Measurements from ENCODE around the gene LIF.

GRCh38 chr22:30252411-30253204 is 6.0 kb upstream of the LIF start:
- TF ChIP-seq RAD21 (IDR thresholded peaks at IDR 0.05; ENCODE audit: low read length) (no peak), POLR2A (IDR thresholded peaks at IDR 0.05; ENCODE audit: low read depth, low read length) (peak; percentile 7; the same call in 1 of the 2 replicates), SMC3 (IDR thresholded peaks at IDR 0.05; ENCODE audit: low read depth, low read length) (no peak), USF2 (IDR thresholded peaks at IDR 0.05; ENCODE audit: low read depth, low read length) (no peak), CEBPB (IDR thresholded peaks at IDR 0.05; ENCODE audit: low read depth, low read length) (no peak), ELK1 (IDR thresholded peaks at IDR 0.05; ENCODE audit: borderline replicate concordance, low read depth, low read length) (no peak), RCOR1 (IDR thresholded peaks at IDR 0.05; ENCODE audit: insufficient replicate concordance, low read length) (no peak), RFX5 (IDR thresholded peaks at IDR 0.05; ENCODE audit: low read depth, low read length) (no peak), MXI1 (IDR thresholded peaks at IDR 0.05; ENCODE audit: borderline replicate concordance, low read depth, low read length) (no peak), CHD1 (IDR thresholded peaks at IDR 0.05; ENCODE audit: low read depth, low read length) (no peak), MAZ (IDR thresholded peaks at IDR 0.05; ENCODE audit: borderline replicate concordance, low read depth, low read length) (no peak), FOS (IDR thresholded peaks at IDR 0.05; ENCODE audit: low read depth, low read length) (no peak)
- TF ChIP-seq, protein P1, sequence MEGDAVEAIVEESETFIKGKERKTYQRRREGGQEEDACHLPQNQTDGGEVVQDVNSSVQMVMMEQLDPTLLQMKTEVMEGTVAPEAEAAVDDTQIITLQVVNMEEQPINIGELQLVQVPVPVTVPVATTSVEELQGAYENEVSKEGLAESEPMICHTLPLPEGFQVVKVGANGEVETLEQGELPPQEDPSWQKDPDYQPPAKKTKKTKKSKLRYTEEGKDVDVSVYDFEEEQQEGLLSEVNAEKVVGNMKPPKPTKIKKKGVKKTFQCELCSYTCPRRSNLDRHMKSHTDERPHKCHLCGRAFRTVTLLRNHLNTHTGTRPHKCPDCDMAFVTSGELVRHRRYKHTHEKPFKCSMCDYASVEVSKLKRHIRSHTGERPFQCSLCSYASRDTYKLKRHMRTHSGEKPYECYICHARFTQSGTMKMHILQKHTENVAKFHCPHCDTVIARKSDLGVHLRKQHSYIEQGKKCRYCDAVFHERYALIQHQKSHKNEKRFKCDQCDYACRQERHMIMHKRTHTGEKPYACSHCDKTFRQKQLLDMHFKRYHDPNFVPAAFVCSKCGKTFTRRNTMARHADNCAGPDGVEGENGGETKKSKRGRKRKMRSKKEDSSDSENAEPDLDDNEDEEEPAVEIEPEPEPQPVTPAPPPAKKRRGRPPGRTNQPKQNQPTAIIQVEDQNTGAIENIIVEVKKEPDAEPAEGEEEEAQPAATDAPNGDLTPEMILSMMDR (conservative IDR thresholded peaks at IDR 0.05; ENCODE audit: low read depth, low read length), result no peak
